Measurements from ENCODE around the gene HOXD4.
A peak's percentile ranks its signal among the peaks of the same experiment; 100 is the strongest.

Gene HOXD4

DNA sequence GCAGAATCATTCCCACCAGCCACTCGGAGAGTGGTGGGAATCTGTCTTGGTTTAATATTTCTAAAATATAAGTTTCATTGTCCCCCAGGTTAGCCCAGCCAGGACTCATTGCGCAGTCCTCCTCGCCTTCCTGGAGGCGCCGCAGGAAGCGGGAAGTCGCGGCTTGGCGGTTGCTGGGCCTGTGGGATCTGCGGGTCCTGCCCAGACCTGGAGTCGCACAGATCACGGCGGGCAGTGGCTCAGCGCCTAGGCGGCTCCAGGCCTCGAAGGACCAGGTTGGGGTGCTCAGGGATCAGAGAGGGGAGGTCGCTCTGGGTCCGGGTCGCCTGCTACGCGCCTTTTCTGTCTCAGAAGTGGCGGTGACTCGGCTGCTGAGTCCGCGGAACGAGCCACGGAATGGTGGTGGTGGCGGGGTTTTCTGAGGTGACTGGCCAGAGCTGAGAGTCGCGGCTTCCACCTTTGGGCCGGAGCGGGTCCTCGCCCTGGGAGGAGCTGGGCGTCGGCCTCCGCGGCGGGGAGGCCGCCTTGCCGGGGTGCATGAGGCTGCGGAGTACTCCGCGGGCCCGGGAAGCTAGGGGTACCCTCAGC lies 8.4 kb downstream of the HOXD4 start:
- DNase-seq: no peak

- DNase-seq: no peak
These were observed 9.1 kb downstream of the HOXD4 start for GRCh38 chr2:176160251-176160985.

DNA sequence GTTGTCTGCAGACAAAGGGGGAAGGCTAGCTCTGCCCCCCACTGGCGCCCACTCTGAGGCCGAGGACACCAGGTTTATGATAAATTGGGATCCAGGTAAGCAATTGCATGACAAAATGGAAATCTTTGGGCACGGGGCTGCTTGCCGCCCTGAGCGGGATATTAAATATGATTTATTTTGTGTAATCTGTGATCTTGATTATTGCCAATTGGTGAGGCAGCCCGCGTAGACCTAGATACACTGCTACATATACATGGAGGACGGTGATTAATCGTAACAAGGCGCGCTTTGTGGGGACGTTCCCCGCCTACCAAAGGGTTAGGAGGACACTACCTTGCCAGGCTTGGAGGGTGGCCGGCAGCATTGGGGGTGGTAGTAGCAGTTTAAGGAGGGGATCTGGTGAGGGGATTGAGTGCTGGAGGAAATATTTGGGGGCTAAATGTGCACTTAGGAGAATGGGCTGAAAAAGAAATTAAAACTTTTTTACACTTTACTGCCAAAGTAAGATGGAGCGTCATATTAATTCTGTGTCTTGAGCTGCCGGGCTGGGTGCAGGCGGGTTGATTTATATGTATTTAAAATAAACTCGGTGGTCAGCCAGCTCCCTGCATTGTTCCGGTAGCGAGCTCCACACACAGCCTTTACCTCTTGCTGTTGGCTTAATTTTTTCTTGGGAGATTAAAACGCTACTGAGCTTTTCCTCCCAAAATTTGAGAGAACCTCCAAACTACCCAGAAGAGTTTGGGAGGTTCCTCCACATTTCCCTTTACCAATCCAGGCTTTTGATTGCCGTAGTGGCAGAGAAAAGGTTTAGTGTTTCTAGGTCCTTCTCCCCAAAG lies 9.9 kb downstream of the HOXD4 start:
- DNase-seq: no peak

DNA sequence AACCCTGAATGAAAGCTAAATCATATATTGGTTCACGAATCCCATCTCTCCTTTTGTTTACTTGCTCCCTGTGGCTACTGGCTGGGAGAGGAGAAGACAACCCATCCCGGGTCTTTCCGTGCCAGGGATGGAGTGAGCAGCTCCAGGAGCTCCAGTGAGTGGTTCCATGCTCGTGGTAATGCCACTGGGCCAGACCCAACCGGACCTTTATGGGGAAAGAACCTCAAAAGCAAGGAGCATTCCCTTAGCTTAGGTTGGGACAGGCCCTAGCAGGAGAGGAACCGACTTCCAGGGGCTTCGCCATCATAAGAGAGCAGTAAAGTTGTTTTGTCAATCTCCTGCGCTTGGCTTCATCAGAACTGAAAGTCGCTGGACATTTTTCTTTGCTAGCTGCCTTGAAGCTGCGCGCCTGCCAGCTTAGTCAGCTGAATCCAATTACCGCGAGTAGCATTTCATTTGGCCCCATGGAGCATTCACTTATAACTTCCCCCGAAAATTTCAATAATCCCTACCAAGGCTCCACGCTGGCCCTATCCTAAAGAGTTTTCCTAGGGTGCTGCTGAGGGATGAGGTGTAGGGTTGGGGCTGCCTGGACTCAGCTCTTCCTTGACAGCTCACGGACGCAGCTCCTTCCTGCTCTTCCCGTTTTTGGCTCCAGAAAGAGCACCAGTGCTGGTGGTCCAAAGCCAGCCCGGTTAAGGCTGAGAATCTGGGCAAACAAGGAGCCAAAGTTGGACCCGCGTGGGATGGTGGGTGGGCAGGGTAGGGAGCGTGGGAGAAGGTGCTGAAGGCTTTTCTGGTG lies 10.7 kb downstream of the HOXD4 start:
- no peak for DNase-seq

DNA sequence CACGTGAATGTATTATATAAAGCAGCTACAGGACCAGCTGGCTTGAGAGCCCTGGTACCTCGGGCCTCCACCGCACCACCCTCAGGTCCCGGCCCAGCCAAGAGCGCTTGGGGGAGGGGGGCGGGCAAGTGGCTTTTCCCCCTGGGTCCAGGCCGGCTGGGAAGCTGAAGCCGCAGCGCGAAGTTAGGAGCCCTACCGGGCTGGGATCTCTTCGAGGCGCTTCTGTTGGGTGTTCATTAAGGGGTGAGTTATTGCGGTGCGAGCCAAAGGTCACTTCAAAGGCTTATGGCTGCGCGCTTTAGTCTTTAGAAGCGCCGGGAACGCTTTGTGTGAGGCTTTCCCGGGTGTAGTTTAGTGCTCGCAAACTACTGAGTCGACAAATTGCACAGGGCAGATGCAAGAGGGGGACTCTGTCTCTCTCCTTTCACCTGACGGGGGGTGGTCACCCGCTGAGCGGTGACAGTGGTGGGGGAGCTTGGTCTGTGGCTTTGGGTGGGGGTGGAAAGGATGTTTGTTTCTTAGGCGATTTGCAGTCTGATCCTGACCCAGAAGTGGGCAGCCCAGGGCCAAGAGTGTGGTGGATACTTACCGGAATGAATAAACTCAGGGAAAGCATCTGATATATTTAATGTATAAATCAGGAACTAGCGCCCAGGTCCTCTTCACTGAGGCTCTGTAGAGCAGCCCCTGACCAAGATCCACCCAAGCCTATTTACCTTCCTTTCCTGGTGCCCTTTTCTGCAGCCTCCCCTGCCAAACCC lies 11.7 kb downstream of the HOXD4 start:
- no peak for DNase-seq

DNA sequence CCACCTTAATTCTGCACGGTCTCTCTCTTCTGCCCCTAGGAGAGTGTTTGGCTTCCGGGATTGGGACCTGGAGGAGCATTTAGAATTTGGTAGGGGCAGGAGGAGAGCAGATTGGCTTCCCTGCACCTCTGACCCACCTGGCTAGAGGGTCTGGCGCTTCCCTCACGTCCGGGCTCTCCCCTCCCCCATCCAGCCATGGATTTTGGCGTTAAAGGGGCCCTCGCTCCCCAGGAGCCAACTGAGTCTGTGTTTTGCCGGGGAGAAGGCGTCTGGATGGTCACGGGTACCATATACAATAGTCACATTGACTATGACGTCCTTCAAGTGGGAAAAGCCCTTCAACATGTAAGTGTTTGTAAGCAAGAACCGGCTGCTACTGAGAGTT lies 12.3 kb downstream of the HOXD4 start:
- DNase-seq: no peak

DNA sequence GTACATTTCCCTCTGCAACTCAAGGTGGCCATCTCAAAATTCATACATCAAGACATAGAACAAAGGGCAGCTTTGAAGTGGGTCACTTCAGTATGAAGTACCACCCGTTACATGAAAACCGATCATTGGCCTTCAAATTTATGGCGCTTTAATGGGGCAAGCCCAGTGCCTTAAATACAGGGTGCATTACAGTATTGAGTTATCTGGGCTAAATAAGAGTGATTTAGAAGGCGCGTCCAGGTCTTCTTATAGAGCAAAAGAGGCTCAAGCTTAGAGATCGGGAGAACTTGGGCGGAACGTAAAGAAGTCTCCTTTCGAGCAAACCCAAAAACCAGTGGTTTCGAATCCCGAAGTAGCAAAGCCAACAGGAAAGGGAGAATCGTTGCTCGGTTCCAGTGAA lies 12.9 kb downstream of the HOXD4 start:
- no peak for DNase-seq

DNA sequence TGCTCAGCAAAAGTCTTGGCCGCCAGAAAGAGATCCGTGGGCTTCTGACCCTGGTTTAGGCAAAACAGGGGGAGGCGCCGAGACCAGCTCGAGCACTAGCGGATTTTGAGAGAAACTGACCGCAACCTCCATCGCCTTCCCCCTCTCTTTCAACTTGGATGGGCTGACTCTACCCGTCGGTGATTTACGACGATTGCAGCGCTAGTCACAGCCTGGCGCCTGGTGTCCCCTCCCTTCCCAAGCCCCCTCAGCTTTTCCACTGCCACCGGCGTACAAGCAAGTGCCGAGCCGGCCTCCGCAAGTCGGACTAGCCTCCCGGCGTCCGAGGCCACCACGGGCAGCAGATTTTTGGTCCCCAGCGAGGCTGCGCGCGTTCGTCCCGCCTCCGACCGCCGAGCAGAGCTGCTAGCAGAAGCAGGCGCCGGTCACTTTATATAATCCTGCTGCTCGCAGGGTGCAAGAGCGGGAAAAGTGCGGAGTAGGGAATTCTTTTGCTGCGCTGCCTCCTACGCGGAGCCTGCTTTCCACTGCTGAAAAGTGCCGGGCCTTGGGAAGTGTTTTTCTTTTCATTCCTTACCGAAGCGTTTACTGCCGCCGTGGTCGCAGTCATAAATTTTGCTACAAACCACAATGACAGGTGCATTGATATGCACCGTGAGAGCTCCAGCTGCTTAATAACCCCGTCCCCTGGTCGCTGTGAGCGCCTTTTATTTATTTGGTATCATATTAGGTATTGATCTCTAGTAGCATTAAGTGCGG lies 13.4 kb downstream of the HOXD4 start:
- DNase-seq: peak; percentile 30

- no peak for DNase-seq
These were observed 14.2 kb downstream of the HOXD4 start for GRCh38 chr2:176165370-176166050.

DNA sequence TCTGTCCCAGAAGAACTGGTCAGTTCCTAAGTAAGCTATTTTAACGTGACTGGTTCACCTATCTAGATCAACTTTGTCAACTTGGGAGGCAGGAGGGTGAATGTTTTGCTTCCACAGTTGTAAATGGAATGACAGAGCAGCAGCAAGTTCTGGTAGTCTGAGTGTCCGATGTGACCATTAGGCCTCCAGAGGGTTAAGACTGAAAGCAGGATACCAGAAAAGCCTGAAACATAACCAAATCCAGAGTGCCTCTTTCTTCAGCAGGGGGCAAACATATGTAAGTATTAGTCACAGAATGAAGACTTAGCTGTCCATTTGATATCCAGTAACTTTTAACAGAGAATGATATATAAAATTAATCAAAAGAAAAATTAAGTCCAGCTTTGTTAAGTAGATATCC lies 14.9 kb downstream of the HOXD4 start:
- no peak for DNase-seq

DNA sequence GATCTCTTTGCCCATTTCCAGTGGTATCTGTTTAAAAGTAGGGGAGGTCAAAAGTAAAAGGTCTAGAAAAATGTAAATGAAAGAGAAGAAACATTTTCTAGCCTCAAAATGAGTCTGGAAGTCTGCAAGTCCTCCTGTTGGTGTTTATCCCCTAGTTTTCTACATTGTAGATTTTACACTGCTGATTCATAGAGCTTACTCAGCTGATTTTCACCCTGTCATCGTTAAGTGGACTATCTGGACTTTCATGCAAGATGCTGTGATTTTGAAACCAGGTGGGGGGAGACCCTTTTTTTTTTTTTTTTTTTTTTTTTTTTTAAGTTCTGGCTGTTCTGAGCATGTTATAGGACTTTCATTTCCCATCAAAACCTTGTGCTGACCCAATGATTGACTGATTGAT lies 16.0 kb downstream of the HOXD4 start:
- DNase-seq: no peak

DNA sequence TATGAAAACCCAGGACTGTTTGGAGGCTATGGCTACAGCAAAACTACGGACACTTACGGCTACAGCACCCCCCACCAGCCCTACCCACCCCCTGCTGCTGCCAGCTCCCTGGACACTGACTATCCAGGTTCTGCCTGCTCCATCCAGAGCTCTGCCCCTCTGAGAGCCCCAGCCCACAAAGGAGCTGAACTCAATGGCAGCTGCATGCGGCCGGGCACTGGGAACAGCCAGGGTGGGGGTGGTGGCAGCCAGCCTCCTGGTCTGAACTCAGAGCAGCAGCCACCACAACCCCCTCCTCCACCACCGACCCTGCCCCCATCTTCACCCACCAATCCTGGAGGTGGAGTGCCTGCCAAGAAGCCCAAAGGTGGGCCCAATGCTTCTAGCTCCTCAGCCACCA lies 17.8 kb downstream of the HOXD4 start:
- DNase-seq: no peak

DNA sequence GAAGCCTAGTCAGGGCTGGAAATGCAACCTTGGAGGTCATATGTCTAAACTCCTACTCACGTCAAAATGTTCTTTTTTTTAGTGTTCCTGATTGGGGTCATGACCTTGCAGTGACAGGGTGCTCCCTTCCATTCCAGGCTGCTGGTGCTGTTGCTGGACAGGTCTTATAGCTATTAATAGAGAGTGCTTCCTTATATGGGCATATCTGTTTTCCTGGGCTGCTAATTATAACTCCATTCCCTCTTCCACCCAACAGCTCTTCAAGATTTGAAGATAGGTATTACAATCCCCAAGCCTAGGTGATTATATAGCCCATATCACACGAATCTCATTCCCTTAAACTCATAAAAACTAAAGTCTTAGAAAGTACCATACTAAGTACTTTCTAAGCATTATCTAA lies 18.4 kb downstream of the HOXD4 start:
- DNase-seq: no peak

DNA sequence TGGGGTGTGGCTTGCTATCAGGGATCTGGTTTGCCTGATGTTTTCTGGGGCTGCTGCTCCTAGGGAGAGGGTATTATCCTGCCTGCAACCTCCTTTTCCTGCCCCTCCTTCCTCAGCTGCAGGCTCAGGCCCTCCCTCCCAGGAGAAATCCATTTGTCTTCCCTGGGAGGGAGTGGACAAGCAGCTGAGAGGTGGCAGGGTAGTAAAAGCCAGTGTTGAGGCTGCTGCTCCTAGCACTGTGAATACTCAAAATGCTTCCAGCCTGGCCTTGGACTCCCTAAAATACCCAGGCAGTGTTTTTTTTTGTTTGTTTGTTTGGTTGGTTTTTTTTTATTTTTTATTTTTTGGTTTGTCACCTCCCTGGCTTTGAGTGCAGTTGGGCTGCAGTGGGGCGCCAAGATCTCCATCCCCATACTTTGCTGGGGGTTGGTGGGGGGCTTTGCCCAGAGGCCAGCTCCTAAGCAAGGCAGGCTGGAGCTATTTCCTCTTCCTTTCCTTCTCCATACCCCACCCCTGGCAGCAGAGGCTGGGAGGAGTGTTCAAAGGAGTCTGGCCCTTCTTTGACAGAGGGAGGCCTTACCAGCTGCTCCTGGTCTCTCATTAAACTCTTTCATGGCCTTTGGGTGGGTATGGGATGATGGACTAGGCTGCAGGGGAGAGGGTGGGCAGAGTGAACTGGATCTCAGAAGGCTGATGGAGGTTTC lies 19.4 kb downstream of the HOXD4 start:
- DNase-seq: no peak

- no peak for DNase-seq
These were observed 20.1 kb downstream of the HOXD4 start for GRCh38 chr2:176171351-176172006.

DNA sequence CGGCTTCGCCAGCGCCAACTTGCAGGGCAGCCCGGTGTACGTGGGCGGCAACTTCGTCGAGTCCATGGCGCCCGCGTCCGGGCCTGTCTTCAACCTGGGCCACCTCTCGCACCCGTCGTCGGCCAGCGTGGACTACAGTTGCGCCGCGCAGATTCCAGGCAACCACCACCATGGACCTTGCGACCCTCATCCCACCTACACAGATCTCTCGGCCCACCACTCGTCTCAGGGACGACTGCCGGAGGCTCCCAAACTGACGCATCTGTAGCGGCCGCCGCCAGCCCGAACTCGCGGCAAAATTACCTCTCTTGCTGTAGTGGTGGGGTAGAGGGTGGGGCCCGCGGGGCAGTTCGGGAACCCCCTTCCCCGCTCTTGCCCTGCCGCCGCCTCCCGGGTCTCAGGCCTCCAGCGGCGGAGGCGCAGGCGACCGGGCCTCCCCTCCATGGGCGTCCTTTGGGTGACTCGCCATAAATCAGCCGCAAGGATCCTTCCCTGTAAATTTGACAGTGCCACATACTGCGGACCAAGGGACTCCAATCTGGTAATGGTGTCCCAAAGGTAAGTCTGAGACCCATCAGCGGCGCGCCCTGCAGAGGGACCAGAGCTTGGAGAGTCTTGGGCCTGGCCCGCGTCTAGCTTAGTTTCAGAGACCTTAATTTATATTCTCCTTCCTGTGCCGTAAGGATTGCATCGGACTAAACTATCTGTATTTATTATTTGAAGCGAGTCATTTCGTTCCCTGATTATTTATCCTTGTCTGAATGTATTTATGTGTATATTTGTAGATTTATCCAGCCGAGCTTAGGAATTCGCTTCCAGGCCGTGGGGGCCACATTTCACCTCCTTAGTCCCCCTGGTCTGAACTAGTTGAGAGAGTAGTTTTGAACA lies 20.9 kb downstream of the HOXD4 start:
- DNase-seq: no peak

DNA sequence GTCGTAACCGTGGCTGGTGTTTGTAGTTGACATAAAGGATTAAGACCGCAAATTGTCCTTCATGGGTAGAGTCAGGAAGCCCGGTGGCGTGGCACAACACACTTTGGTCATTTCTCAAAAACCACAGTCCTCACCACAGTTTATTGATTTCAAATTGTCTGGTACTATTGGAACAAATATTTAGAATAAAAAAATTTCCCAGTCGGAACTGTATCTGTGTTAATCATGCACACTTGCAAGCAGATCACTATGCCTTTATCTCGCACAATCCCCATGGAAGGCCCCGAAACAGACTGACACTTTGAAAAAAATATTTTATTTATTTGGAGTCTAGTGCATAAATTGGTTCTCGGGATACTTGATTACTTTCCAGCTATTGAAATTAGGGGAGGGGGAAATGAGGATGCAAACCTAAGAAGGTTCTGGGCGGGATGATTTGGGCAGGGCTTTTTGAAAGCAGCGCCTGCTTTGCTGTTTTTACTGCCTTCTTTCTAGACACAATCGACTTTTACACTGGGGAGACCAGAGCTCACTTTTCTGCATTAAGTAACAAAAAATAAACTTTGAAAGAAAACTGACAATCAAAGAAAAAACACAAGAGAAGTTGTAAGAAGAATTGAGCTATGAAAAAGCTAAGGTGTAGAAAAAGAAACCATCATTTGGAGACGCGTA lies 21.7 kb downstream of the HOXD4 start:
- DNase-seq: no peak
